Left lung (tissue), 10 donors: ENCODE results near the gene TLX3. TPM values are rescaled to one million over a fixed set of nuclear protein-coding genes. Genes with fewer than 3 reads are reported as not detected.

ENCODE experiments used
- ATAC-seq: fragments of 200-7000 bp; cut with Tn5 transposase; one replicate; pipeline ENCODE4 v1.9.1; 2020; ENCODE audit warnings: moderate library complexity
- DNase-seq, 4 donors: peaks; one replicate each; pipeline ENCODE4 v3.0.0-alpha.2; 2013 to 2020
- H3K27ac ChIP-seq, 2 donors: fragments of 200-600 bp; sonication (generic) in 1 of 2; one replicate each; pipeline versions ENCODE4 v1.5.0 to v1.8.0; 2020 to 2021
- H3K27me3 ChIP-seq, 2 donors: fragments of 200-600 bp; sonication (generic) in 1 of 2; one replicate each; pipeline versions ENCODE4 v1.5.0 to v1.8.0; 2020 to 2021
- H3K36me3 ChIP-seq, 2 donors: fragments of 200-600 bp; sonication (generic) in 1 of 2; one replicate each; pipeline versions ENCODE4 v1.5.0 to v1.8.0; 2020 to 2021
- H3K4me1 ChIP-seq, 2 donors: fragments of 200-600 bp; one replicate each; pipeline ENCODE4 v1.8.0; 2021
- H3K4me3 ChIP-seq, 2 donors: fragments of 200-600 bp; sonication (generic) in 1 of 2; one replicate each; pipeline versions ENCODE4 v1.5.0 to v1.8.0; 2020 to 2021; ENCODE audit warnings: mild to moderate bottlenecking in 1 of 2
- H3K9me3 ChIP-seq, 2 donors: fragments of 200-600 bp; sonication (generic) in 1 of 2; one replicate each; pipeline versions ENCODE4 v1.5.0 to v1.8.0; 2020 to 2021
- CTCF ChIP-seq, 2 donors: fragments of 200-600 bp; sonication (generic) in 1 of 2; IDR thresholded peaks; one replicate each; pipeline versions ENCODE4 v1.5.0 to v1.8.0; 2021; ENCODE audit warnings: antibody characterized with exemption in 2 of 2
- intact Hi-C, 2 donors: fragments of 100-400 bp; cut with DNase I; formaldehyde crosslinking; loops; one replicate each; pipeline versions ENCODE4 v1.11.2 to v1.14.2; 2022
- polyA plus RNA-seq, 6 donors: library from polyadenylated mRNA; unstranded; fragments of 120-200 nt; gene quantifications; one replicate each; pipeline ENCODE4 v1.2.1, GENCODE V29; 2013; ENCODE audit not compliant: insufficient read length in 6 of 6
- total RNA-seq, 2 donors: library from RNA; stranded (reverse); fragmentation: NEBNext Ultra II Directional; extraction: Animal tissue kit (Norgen Biotek cat#: 25700); gene quantifications; one replicate each; pipeline ENCODE4 v1.2.1, GENCODE V29; 2021
- donor health status: DM: no; HTN: yes; CAD: no.
- donor health status: DM: no; HTN: no; CAD: no.

The TLX3 gene
- total and polyA plus RNA-seq, 8 donors: not detected

DNA sequence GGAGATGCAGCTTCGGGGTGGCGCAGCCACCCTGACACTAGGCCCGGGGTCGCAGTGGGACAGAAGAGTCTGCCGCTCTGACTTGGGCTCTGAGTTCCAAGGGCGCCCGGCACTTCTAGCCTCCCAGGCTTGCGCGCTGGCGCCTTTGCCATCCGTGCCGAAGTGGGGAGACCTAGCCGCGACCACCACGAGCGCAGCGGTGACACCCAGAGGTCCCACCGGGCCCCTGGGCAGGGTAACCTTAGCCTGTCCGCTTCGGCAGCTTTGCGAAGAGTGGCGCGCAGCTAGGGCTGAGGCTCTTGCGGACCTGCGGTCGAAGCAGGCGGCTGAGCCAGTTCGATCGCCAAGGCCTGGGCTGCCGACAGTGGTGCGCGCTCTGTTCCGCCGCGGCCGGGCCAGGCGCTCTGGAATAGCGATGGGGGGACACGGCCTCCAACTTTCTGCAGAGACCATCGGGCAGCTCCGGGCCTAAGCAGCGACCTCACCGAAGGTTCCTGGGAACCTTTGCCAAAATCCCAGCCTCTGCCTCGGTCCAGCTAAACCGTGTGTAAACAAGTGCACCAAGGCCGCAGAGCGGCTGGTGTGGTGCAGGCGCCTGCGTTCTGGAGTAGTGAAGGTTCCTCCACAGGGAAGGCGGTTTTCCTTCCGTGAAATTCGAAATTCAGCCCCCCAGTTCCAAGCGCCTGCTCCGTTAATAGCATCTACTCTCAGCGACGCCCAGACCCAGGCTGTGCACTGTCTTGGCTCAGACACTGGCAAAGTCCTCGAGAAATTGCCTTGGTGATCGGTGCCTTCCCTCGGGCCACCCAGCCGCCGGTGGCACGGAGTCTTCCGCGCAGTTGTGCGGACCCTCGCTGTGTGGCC is 7.4 kb downstream of the TLX3 start:
- H3K27ac ChIP-seq: no peak overlapping the region
- no peak for TF ChIP-seq CTCF (IDR thresholded peaks at IDR 0.05)
- peaks cover 15 to 34% of the 10 kb centered on the region in 2 donors for H3K4me1 ChIP-seq
- H3K4me3 ChIP-seq: no peak overlapping the region
- H3K27me3 ChIP-seq: peaks cover 98 to 100% of the 10 kb centered on the region in 2 donors
- peak in 1 of 4 donors; percentile 70 for DNase-seq
- H3K36me3 ChIP-seq: no peaks in the 10 kb centered on the region
- ATAC-seq: no peak
- no peaks in the 10 kb centered on the region for H3K9me3 ChIP-seq
- intact Hi-C loops: no loop called here

DNA sequence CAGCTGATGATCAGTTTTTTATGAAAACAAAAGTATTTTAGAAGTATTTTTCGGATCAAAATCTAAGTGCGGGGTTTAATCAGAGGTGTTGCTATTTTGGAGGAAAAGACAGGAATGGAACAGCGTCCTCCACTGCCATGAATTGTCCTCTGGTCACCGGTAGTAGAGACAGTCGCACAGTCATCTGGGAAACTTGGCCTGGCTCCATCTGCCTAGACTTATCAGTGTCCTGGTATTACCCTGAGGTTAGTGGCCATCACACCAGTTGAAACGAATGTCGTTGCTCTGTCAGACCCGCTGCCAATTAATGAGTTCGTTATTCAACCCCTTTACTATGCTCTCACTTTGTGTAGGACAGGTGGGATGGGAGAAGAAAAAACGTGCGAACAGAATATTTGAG is 8.2 kb downstream of the TLX3 start:
- Histone ChIP-seq H3K4me1 (peaks cover 10 to 26% of the 10 kb centered on the region in 2 donors), H3K27me3 (peaks cover 97 to 100% of the 10 kb centered on the region in 2 donors), H3K27ac (no peak overlapping the region), H3K36me3 (no peaks in the 10 kb centered on the region), H3K4me3 (no peak overlapping the region), H3K9me3 (no peaks in the 10 kb centered on the region)
- intact Hi-C loops: no loop called here
- no peak for ATAC-seq
- no peak for TF ChIP-seq CTCF (IDR thresholded peaks at IDR 0.05)
- DNase-seq: no peak

- intact Hi-C loops: no loop called here
- Histone ChIP-seq H3K36me3 (no peaks in the 10 kb centered on the region), H3K27me3 (peaks cover 96 to 100% of the 10 kb centered on the region in 2 donors), H3K9me3 (no peaks in the 10 kb centered on the region), H3K4me1 (peaks cover 4 to 18% of the 10 kb centered on the region in 2 donors), H3K4me3 (no peak overlapping the region), H3K27ac (no peak overlapping the region)
- no peak for ATAC-seq
- no peak for DNase-seq
- TF ChIP-seq CTCF (IDR thresholded peaks at IDR 0.05): no peak
These were observed 9.0 kb downstream of the TLX3 start for GRCh38 chr5:171318026-171318425.

- intact Hi-C loops: no loop called here
These were observed 12.4 kb downstream of the TLX3 start for GRCh38 chr5:171321447-171321846.

More at GRCh38 chr5:171321447-171321846, 12.4 kb downstream of the TLX3 start:
- no peak for ATAC-seq
- DNase-seq: no peak
- Histone ChIP-seq H3K36me3 (no peaks in the 10 kb centered on the region), H3K4me3 (no peak overlapping the region), H3K27me3 (peaks cover 77 to 100% of the 10 kb centered on the region in 2 donors), H3K27ac (no peak overlapping the region), H3K9me3 (no peaks in the 10 kb centered on the region), H3K4me1 (peaks cover 0 to under 1% of the 10 kb centered on the region in 2 donors)
- no peak for TF ChIP-seq CTCF (IDR thresholded peaks at IDR 0.05)
